Kidney (tissue), 14 donors: ENCODE measurements around the gene VAV2. TPM values are rescaled to one million over a fixed set of nuclear protein-coding genes. Genes with fewer than 3 reads are reported as not detected.

Source experiments
- DNase-seq, 5 donors: peaks; one replicate each; pipeline ENCODE4 v3.0.0-alpha.2; 2013 to 2020
- FAIRE-seq: peaks from 2 replicates; lab custom pipeline; 2012; peaks lifted over from hg19 to GRCh38; lab: Jason Lieb, UNC
- H3K27ac ChIP-seq, 2 donors: one replicate each; pipeline ENCODE4 v1.7.0; 2013; ENCODE audit warnings: low read depth in 2 of 2, low read length in 2 of 2, inconsistent platforms in 1 of 2
- H3K27me3 ChIP-seq: one replicate; pipeline ENCODE4 v1.7.1; 2013; ENCODE audit warnings: low read length, inconsistent platforms; ENCODE audit not compliant: control insufficient read depth, insufficient read depth
- H3K36me3 ChIP-seq, 3 donors: one replicate each; pipeline versions ENCODE4 v1.7.0 to v1.7.1; 2013; ENCODE audit warnings: low read length in 3 of 3, control low read depth in 1 of 3, inconsistent platforms in 1 of 3; ENCODE audit not compliant: insufficient read depth in 3 of 3, control insufficient read depth in 2 of 3
- H3K4me1 ChIP-seq, 3 donors: one replicate each; pipeline versions ENCODE4 v1.7.0 to v1.7.1; 2013; ENCODE audit warnings: low read length in 3 of 3, inconsistent platforms in 1 of 3, low read depth in 1 of 3; ENCODE audit not compliant: control insufficient read depth in 2 of 3, insufficient read depth in 2 of 3
- H3K4me3 ChIP-seq, 3 donors: one replicate each; pipeline versions ENCODE4 v1.7.0 to v1.8.1; 2013; ENCODE audit warnings: low read length in 3 of 3, control low read depth in 1 of 3, inconsistent platforms in 1 of 3
- H3K9ac ChIP-seq, 3 donors: one replicate each; pipeline versions ENCODE4 v1.7.0 to v1.7.1; 2013; ENCODE audit warnings: low read length in 3 of 3, control low read depth in 1 of 3, inconsistent platforms in 1 of 3
- H3K9me3 ChIP-seq, 3 donors: one replicate each; pipeline versions ENCODE4 v1.7.0 to v1.7.1; 2013; ENCODE audit warnings: low read length in 3 of 3, control low read depth in 1 of 3, inconsistent platforms in 1 of 3; ENCODE audit not compliant: control insufficient read depth in 2 of 3, insufficient read depth in 1 of 3
- CTCF ChIP-seq: IDR thresholded peaks from 3 replicates; pipeline ENCODE4 v1.5.1; 2012; ENCODE audit warnings: mild to moderate bottlenecking, moderate library complexity, borderline replicate concordance; ENCODE audit not compliant: insufficient read depth; ENCODE audit errors: extremely low read depth
- intact Hi-C: fragments of 100-400 bp; cut with DNase I; formaldehyde crosslinking; loops from one replicate; pipeline ENCODE4 v1.11.1; 2022
- polyA plus RNA-seq: library from polyadenylated mRNA; stranded (reverse); fragments of 350-450 nt; fragmentation: Illumina TruSeq; extraction: RNeasy Lipid Tissue Mini Kit (QIAGEN cat#74804); gene quantifications from one replicate; pipeline ENCODE4 v1.2.3, GENCODE V29; 2014; ENCODE audit warnings: low read depth, low replicate concordance; ENCODE audit not compliant: insufficient read depth
- total RNA-seq: library from RNA; stranded (reverse); fragmentation: NEBNext Ultra II Directional; extraction: Animal tissue kit (Norgen Biotek cat#: 25700); gene quantifications from one replicate; pipeline ENCODE4 v1.2.1, GENCODE V29; 2021
- donor health status: control.
- donor health status: control.
- donor health status: control.
- donor health status: control.
- donor health status: control.
- donor health status: DM: yes; HTN: yes; CAD: no.
- donor health status: Normal renal cell carcinoma (clear cell type).

VAV2 gene
- total and polyA plus RNA-seq, 2 donors from 2014 or later, result 22.3 to 47.1 TPM

GRCh38 chr9:133944746-133945135 is 47.4 kb downstream of the VAV2 start:
- FAIRE-seq, result no peak
- Histone ChIP-seq H3K9me3 (no peaks in the 10 kb centered on the region), H3K9ac (no peak overlapping the region), H3K4me3 (no peak overlapping the region), H3K27ac (peak overlapping the region; percentile 77 to 79), H3K4me1 (peaks cover 0 to 34% (median 0%) of the 10 kb centered on the region in 3 donors), H3K36me3 (no peaks in the 10 kb centered on the region), H3K27me3 (no peaks in the 10 kb centered on the region)
- peak in 4 of 5 donors; percentile 70 to 89 (median 76) for DNase-seq
- intact Hi-C loops, result no loop called here
- no peak for TF ChIP-seq CTCF

- FAIRE-seq (no peak), DNase-seq (peak in 1 of 5 donors; percentile 73)
- no peak overlapping the region for H3K4me3 ChIP-seq
- peak overlapping the region; percentile 77 to 79 for H3K27ac ChIP-seq
- no peaks in the 10 kb centered on the region for H3K27me3 ChIP-seq
- H3K4me1 ChIP-seq, result peaks cover 0 to 32% (median 5%) of the 10 kb centered on the region in 3 donors
- intact Hi-C loops, result no loop called here
- TF ChIP-seq CTCF, result no peak
- no peaks in the 10 kb centered on the region for H3K36me3 ChIP-seq
- peak overlapping the region in 1 of 3 donors; percentile 34 for H3K9ac ChIP-seq
- H3K9me3 ChIP-seq, result no peaks in the 10 kb centered on the region
Measured at GRCh38 chr9:133943781-133944745, 48.1 kb downstream of the VAV2 start.

GRCh38 chr9:133943036-133943780 is 48.9 kb downstream of the VAV2 start:
- no peak overlapping the region for H3K4me3 ChIP-seq
- no peaks in the 10 kb centered on the region for H3K36me3 ChIP-seq
- DNase-seq (peak in 1 of 5 donors; percentile 48), FAIRE-seq (no peak)
- H3K9me3 ChIP-seq, result no peaks in the 10 kb centered on the region
- peak overlapping the region in 1 of 2 donors; percentile 79 for H3K27ac ChIP-seq
- no peak overlapping the region for H3K9ac ChIP-seq
- no peaks in the 10 kb centered on the region for H3K27me3 ChIP-seq
- no peak for TF ChIP-seq CTCF
- peaks cover 0 to 28% (median 5%) of the 10 kb centered on the region in 3 donors for H3K4me1 ChIP-seq
- intact Hi-C loops, result no loop called here
